Measurements from ENCODE around the gene FAH.

- TF ChIP-seq POLR2A (IDR thresholded peaks at IDR 0.05) = no peak
- no peak for TF ChIP-seq CTCF (IDR thresholded peaks at IDR 0.05)
- TF ChIP-seq EP300 (IDR thresholded peaks at IDR 0.05) = no peak
These were observed 2.2 kb downstream of the FAH start for GRCh38 chr15:80155001-80155377.

Measured in tibial nerve (tissue), 4 donors.